Endothelial cell of umbilical vein (primary cell): ENCODE measurements around the gene TAX1BP3.

Experiments used
- EZH2 ChIP-seq: IDR thresholded peaks from 2 replicates; pipeline ENCODE4 v1.6.1; 2012; ENCODE audit warnings: borderline replicate concordance, low read depth, mild to moderate bottlenecking, moderate library complexity, low read length, inconsistent platforms; ENCODE audit not compliant: severe bottlenecking
- MYC ChIP-seq: IDR thresholded peaks from one replicate; pipeline ENCODE4 v1.6.1; 2011; ENCODE audit warnings: mild to moderate bottlenecking, low read depth, low read length
- POLR2A ChIP-seq: IDR thresholded peaks from 2 replicates; pipeline ENCODE4 v1.6.1; 2012; ENCODE audit warnings: low read depth, mild to moderate bottlenecking, control low read depth, low read length
- POLR2AphosphoS5 ChIP-seq: IDR thresholded peaks from 2 replicates; pipeline ENCODE4 v1.6.1; 2012; ENCODE audit warnings: low read depth, mild to moderate bottlenecking, control low read depth, low read length, moderate library complexity; ENCODE audit not compliant: insufficient read depth
- TF ChIP-seq, protein P1 (sequence below), 2 donors: IDR thresholded peaks; 1 replicate in 1 of 2; 2 replicates in 1 of 2; pipeline ENCODE4 v1.5.1; 2011; ENCODE audit warnings: low read length in 2 of 2, mild to moderate bottlenecking in 2 of 2, moderate library complexity in 2 of 2, control low read depth in 1 of 2, inconsistent platforms in 1 of 2, low read depth in 1 of 2; ENCODE audit not compliant: insufficient read depth in 1 of 2; ENCODE audit errors: extremely low read depth in 1 of 2

- TF ChIP-seq, protein P1, sequence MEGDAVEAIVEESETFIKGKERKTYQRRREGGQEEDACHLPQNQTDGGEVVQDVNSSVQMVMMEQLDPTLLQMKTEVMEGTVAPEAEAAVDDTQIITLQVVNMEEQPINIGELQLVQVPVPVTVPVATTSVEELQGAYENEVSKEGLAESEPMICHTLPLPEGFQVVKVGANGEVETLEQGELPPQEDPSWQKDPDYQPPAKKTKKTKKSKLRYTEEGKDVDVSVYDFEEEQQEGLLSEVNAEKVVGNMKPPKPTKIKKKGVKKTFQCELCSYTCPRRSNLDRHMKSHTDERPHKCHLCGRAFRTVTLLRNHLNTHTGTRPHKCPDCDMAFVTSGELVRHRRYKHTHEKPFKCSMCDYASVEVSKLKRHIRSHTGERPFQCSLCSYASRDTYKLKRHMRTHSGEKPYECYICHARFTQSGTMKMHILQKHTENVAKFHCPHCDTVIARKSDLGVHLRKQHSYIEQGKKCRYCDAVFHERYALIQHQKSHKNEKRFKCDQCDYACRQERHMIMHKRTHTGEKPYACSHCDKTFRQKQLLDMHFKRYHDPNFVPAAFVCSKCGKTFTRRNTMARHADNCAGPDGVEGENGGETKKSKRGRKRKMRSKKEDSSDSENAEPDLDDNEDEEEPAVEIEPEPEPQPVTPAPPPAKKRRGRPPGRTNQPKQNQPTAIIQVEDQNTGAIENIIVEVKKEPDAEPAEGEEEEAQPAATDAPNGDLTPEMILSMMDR (IDR thresholded peaks at IDR 0.05; ENCODE audit: extremely low read depth in 1 of 2, insufficient read depth in 1 of 2, low read depth in 1 of 2, low read length in 2 of 2), result no peak
- no peak for TF ChIP-seq EZH2
- no peak for TF ChIP-seq POLR2AphosphoS5
- no peak for TF ChIP-seq POLR2A
- TF ChIP-seq MYC, result no peak
Observed at GRCh38 chr17:3699951-3700350, 31.6 kb upstream of the TAX1BP3 start.
